ENCODE measurements around the gene TYW5. TPM values are rescaled to one million over a fixed set of nuclear protein-coding genes. Genes with fewer than 3 reads are reported as not detected.
A peak's percentile ranks its signal among the peaks of the same experiment; 100 is the strongest.

The TYW5 gene
- total and polyA plus RNA-seq, 4 donors, result 3.3 to 18.8 (median 4.9) TPM

DNA sequence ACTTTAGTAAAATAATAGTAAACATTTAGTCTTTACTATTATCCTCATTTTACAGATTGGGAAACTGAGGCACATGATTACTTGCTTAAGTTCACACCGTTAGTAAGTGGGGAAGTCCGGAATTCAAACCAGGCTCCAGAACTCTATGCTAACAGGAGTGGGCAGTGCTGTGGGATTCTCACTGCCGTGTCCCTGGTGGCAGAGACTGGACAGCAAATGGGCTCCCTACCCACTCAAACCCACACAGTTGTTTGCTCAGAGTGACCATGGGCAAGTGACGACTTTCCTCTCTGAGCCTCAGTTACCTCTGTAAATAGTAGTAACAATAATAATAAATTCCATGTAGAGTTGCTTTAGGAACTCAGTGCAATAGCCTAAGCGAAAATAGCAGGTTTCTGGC lies 24.1 kb upstream of the TYW5 start:
- TF ChIP-seq, protein P1, sequence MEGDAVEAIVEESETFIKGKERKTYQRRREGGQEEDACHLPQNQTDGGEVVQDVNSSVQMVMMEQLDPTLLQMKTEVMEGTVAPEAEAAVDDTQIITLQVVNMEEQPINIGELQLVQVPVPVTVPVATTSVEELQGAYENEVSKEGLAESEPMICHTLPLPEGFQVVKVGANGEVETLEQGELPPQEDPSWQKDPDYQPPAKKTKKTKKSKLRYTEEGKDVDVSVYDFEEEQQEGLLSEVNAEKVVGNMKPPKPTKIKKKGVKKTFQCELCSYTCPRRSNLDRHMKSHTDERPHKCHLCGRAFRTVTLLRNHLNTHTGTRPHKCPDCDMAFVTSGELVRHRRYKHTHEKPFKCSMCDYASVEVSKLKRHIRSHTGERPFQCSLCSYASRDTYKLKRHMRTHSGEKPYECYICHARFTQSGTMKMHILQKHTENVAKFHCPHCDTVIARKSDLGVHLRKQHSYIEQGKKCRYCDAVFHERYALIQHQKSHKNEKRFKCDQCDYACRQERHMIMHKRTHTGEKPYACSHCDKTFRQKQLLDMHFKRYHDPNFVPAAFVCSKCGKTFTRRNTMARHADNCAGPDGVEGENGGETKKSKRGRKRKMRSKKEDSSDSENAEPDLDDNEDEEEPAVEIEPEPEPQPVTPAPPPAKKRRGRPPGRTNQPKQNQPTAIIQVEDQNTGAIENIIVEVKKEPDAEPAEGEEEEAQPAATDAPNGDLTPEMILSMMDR (IDR thresholded peaks at IDR 0.05; ENCODE audit: control extremely low read depth, extremely low read depth), result no peak
- Histone ChIP-seq H3K27me3 (ENCODE audit: control insufficient read depth in 3 of 3, insufficient read depth in 3 of 3, low read length in 2 of 3) (no peaks in the 10 kb centered on the region), H3K4me1 (ENCODE audit: control insufficient read depth in 5 of 5, insufficient read depth in 5 of 5, low read length in 5 of 5) (peaks cover 0 to 8% (median 0%) of the 10 kb centered on the region in 5 donors), H3K9ac (ENCODE audit: insufficient read depth in 1 of 2, low read length in 2 of 2) (no peak overlapping the region), H3K36me3 (ENCODE audit: control insufficient read depth in 4 of 4, insufficient read depth in 4 of 4, low read length in 4 of 4) (peaks cover 0 to 2% (median 0%) of the 10 kb centered on the region in 4 donors), H3K9me3 (ENCODE audit: control insufficient read depth in 4 of 4, insufficient read depth in 3 of 4, low read length in 3 of 4) (no peaks in the 10 kb centered on the region), H3K4me3 (no peak overlapping the region), H3K27ac (ENCODE audit: low read depth in 1 of 2, low read length in 1 of 2) (no peak overlapping the region)
- 69 to 75% methylated on average over 5 of the region's 5 CpGs for WGBS, 2 donors
- no peak for ATAC-seq (ENCODE audit: insufficient read depth, low FRiP score)
- DNase-seq, result no peak

DNA sequence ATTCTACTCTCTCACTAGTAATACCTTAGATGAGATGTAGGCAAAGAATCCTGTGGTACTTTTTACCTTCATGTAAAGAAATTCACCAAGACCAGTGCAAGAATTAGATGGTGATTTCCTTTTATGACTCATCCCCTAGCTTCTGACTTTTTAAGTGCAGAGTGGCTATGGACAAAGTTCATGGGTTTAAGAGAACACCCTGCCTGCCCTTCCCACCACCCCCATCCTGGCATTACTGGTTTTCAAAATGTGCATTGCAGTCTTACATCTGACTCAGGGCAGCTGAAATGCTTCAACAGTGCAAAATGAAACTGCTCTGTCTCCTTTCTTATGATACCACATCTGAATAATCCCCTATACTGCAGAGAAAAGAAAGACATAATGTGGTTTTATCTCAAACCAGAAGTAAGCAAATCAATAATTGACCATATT lies 22.7 kb upstream of the TYW5 start:
- Histone ChIP-seq H3K9me3 (ENCODE audit: control insufficient read depth in 4 of 4, insufficient read depth in 3 of 4, low read length in 3 of 4) (no peaks in the 10 kb centered on the region), H3K4me1 (ENCODE audit: control insufficient read depth in 5 of 5, insufficient read depth in 5 of 5, low read length in 5 of 5) (peaks cover 0 to 5% (median 0%) of the 10 kb centered on the region in 5 donors), H3K27me3 (ENCODE audit: control insufficient read depth in 3 of 3, insufficient read depth in 3 of 3, low read length in 2 of 3) (no peaks in the 10 kb centered on the region), H3K27ac (ENCODE audit: low read depth in 1 of 2, low read length in 1 of 2) (no peak overlapping the region), H3K4me3 (no peak overlapping the region), H3K9ac (ENCODE audit: insufficient read depth in 1 of 2, low read length in 2 of 2) (no peak overlapping the region), H3K36me3 (ENCODE audit: control insufficient read depth in 4 of 4, insufficient read depth in 4 of 4, low read length in 4 of 4) (peaks cover 0 to 4% (median 0%) of the 10 kb centered on the region in 4 donors)
- no peak for ATAC-seq (ENCODE audit: insufficient read depth, low FRiP score)
- no peak for DNase-seq
- TF ChIP-seq, protein P1 (IDR thresholded peaks at IDR 0.05; ENCODE audit: control extremely low read depth, extremely low read depth), result no peak

DNA sequence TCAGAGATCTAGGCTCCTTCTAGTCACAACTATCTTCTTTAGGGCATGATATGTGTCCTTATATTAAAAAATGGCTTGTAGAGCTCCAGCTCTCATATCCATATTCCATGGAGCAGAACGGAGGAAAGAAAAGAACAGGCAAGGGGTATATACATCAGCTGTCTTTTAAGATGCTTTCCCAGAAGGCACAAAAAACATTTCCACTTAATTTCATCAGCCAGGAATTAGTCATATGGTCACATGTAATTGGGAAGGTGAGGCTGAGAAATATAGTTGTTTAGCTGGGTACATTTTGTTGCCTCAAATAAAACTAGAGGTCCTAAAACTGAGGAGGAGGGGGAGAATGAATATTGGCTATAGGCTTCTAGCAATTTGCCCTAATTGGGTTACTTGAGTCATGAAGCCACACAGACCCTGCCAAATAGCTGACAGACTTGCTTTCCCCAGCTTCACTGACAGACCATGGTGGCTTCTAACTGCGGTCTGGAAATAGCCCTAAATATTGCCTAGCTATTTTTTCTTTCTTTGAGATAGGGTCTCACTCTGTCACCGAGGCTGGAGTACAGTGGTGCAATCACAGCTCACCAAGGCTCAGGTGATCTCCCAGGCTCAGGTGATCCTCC lies 20.1 kb upstream of the TYW5 start:
- Histone ChIP-seq H3K4me3 (no peak overlapping the region), H3K9me3 (ENCODE audit: control insufficient read depth in 4 of 4, insufficient read depth in 3 of 4, low read length in 3 of 4) (no peaks in the 10 kb centered on the region), H3K27me3 (ENCODE audit: control insufficient read depth in 3 of 3, insufficient read depth in 3 of 3, low read length in 2 of 3) (no peaks in the 10 kb centered on the region), H3K36me3 (ENCODE audit: control insufficient read depth in 4 of 4, insufficient read depth in 4 of 4, low read length in 4 of 4) (peaks cover 0 to 4% (median 0%) of the 10 kb centered on the region in 4 donors), H3K9ac (ENCODE audit: insufficient read depth in 1 of 2, low read length in 2 of 2) (no peak overlapping the region), H3K4me1 (ENCODE audit: control insufficient read depth in 5 of 5, insufficient read depth in 5 of 5, low read length in 5 of 5) (peaks cover 0 to 5% (median 0%) of the 10 kb centered on the region in 5 donors), H3K27ac (ENCODE audit: low read depth in 1 of 2, low read length in 1 of 2) (no peak overlapping the region)
- 95 to 98% methylated on average over 3 of the region's 3 CpGs for WGBS, 2 donors
- DNase-seq (no peak), ATAC-seq (ENCODE audit: insufficient read depth, low FRiP score) (no peak)
- TF ChIP-seq, protein P1 (IDR thresholded peaks at IDR 0.05; ENCODE audit: control extremely low read depth, extremely low read depth), result no peak

DNA sequence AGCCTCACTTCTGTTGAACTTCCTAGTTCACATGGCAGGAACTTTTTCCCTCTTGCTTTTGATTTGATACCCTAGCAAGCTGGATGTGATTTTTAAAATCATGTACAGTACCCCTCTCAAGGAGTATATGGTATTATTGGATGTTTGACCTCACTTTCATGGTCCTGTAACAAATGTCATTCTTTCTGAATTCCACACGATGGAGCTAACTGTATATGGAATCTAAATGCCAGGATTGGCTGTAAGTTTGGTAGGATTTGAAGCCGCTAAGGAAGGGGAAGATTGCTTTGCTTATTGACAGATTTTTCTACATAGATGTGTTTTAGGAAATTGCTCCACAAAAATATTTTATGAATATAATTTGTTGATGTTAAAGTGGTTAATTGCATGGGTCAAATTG lies 18.4 kb upstream of the TYW5 start:
- Histone ChIP-seq H3K4me3 (no peak overlapping the region), H3K27ac (ENCODE audit: low read depth in 1 of 2, low read length in 1 of 2) (no peak overlapping the region), H3K9me3 (ENCODE audit: control insufficient read depth in 4 of 4, insufficient read depth in 3 of 4, low read length in 3 of 4) (no peaks in the 10 kb centered on the region), H3K27me3 (ENCODE audit: control insufficient read depth in 3 of 3, insufficient read depth in 3 of 3, low read length in 2 of 3) (no peaks in the 10 kb centered on the region), H3K9ac (ENCODE audit: insufficient read depth in 1 of 2, low read length in 2 of 2) (no peak overlapping the region), H3K4me1 (ENCODE audit: control insufficient read depth in 5 of 5, insufficient read depth in 5 of 5, low read length in 5 of 5) (no peaks in the 10 kb centered on the region), H3K36me3 (ENCODE audit: control insufficient read depth in 4 of 4, insufficient read depth in 4 of 4, low read length in 4 of 4) (peaks cover 0 to 4% (median 0%) of the 10 kb centered on the region in 4 donors)
- DNase-seq, result peak in 2 of 3 donors; percentile 62 to 69
- TF ChIP-seq, protein P1 (IDR thresholded peaks at IDR 0.05; ENCODE audit: control extremely low read depth, extremely low read depth), result no peak
- no peak for ATAC-seq (ENCODE audit: insufficient read depth, low FRiP score)
- 31 to 33% methylated on average over 2 of the region's 2 CpGs for WGBS, 2 donors

All from lung (tissue), 12 donors.